NCI-H345 (cell line): ENCODE data around the gene PHF21A.
A peak's percentile ranks its signal among the peaks of the same experiment; 100 is the strongest.
"Not testable (repeated sequence)": the region's sequence is repeated elsewhere in the genome, so short reads cannot be mapped to it uniquely, and the experiment has no call there.

ENCODE experiments used
- DNase-seq: peaks from one replicate; lab custom pipeline; 2025; lab: John Stamatoyannopoulos, UW

The PHF21A gene

DNA sequence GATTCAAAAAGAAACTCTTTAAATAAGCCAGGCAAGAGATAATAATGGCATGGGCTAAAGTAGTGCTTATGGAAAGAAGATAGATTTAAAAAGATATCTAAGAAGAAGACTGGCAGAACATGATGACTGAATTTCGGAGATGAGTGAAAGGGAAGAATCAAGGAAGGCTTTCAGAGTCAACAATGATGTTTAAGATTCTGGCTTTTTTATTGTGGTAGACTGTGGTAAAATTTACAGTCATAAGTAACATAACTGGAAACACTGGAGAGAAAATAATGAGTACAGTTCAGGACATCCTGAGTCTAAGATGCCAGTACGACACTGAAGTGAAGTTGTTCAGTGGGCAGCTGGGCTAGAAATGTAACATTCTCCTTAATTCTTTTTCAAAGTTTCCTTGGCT, 85.2 kb downstream of the PHF21A start:
- DNase-seq: no peak

GRCh38 chr11:46034041-46034440, 87.2 kb downstream of the PHF21A start:
- no peak for DNase-seq

DNA sequence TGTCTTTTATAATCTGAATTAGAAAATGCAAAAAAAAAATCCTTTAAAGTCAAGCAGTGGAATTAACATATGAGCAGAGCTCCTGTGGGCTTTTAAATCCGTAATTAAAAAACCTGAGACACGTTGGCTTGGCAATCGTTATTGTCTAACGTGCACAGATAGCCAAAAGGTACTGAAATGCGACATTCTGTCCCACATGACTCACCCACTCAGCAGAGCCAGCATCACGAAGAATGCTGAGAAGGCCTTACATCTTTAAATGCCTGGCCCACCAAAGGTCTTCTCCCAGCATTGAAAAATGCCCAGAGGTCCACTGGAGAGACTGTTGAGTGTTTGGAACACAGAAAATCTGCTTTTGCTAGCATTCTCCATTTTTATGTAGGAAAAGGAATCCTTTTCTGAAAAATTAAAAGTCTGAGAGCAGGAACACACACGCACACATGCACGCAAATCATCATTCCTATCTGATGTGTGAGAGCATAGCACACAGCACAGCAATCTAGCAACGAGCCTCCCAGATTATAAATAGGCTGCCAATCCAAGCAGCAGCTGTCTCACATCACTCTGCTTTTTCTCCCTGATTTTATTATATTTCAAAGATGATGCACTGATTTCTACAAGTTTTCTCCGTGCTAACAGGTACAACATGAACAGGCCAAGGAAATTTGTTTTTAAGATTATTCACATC, 94.5 kb downstream of the PHF21A start:
- DNase-seq: no peak

GRCh38 chr11:46020084-46020599, 101.1 kb downstream of the PHF21A start:
- DNase-seq: no peak

DNA sequence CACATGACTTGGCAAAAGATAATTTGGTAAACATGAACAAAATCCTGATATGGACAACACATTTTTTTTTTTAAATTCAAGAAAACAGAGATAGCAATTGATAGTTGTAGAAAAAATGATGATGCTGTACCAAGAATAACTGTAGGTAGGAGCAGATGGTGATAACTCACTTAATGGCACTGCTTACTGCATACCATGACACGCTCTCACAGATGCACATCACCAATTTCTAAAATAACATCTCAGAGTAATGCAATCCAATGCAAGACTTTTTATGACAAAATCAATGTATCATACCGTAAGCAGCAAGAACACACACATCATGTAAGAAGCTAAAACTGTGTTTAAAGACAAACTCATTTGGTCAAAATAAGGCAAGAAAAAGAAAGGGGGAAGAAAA, 102.6 kb downstream of the PHF21A start:
- DNase-seq: no peak

GRCh38 chr11:46017341-46017740, 103.9 kb downstream of the PHF21A start:
- DNase-seq: no peak

GRCh38 chr11:46015941-46016340, 105.3 kb downstream of the PHF21A start:
- DNase-seq: no peak

DNA sequence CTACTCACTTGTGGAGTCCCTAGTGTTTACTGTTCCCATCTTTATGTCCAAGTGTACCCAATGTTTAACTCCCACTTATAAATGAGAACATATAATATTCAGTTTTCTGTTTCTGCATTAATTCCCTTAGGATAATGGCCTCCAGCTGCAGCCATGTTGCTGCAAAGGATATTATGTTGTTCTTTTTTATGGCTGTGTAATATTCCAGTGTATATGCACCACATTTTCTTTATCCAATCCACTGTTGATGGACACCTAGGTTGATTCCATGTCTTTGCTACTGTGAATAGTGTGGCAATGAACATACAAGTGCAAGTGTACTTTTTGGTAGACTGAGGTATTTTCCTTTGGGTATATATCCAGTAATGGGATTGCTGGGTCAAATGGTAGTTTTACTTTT, 107.1 kb downstream of the PHF21A start:
- DNase-seq: not testable (repeated sequence)

DNA sequence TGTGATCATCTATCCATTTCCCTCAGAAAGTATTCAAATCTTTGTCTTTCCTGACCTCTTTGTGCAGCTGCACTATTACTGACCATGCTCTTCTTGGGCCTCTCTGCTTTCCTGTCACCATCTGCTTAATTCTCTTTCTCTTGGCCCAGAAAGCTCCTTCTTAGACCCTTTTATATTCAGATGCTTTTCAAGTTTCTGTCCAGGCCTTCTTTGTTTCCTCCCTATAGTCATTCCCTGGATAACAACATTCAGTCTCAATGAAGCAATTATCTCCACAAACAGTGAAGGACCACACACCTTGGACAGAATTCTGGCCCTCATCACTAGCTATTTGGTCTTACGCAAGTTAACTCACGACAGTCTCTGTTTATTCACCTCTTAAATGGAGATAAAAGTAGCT, 109.1 kb downstream of the PHF21A start:
- DNase-seq: no peak

DNA sequence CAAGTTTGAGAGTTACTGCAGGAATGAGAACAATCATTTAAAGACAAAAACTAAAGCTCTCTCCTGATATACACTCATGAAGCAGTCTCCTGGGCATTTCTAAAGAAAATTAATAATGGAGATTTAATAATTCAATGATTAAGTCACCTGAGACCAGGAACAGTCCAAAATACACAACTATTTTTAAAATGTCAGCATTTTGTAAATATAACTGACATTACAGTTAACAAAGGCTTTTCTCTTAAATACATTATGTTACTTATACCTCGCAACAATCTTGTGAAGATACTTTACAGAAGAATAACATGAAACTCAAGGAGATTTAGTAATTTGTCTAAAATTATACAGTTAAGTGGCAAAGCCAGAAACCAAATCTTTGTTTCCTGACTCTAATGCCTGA, 111.2 kb downstream of the PHF21A start:
- no peak for DNase-seq

DNA sequence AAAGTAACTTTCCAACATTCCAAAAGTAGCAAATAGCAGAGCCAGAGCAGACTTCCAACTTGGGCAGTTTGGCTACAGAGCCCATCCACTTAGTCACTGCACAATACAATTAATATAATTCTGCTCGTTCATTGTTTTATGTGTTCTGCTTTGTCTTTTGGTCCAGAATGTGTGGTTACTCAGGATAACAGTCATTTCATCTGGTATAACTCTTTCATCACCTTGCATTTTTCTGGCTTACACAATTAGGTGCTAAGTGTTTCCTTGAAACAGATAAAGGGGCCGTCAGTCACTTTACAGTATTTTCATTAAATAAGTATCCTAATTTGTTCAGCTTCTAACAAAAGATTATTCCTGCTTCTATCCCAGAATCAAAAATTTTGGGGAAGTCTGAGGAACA, 111.6 kb downstream of the PHF21A start:
- no peak for DNase-seq

DNA sequence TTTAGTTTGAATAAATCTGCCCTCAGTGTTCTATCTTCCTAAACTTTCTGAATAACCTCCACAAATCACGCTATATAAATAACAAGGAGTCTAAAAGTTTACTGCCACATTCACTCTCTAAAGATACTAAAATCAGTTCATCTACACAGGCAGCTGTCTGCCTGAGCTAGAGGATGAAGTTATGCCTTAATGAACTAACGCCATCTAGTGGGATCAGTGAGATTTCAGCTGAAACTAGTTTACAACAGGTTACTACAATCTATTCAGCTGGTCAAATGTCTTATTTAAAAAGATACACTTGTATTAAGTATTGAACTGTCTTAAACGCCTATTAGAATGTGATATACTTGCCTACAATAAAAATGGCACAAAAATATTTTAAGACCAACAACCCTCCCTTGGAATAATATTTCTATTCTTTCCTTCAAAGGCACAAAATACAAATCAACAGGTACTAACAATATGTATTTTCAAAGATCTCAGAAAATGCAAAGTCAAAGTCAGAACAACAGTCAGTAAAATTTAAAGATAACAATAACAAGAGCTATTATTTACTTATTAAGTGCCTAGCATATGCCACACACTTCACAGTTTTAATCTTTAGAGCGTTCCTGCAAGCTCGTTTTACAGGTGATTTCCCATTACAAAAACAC, 114.7 kb downstream of the PHF21A start:
- peak; percentile 78 for DNase-seq

GRCh38 chr11:46003572-46003971, 117.7 kb downstream of the PHF21A start:
- DNase-seq: no peak

DNA sequence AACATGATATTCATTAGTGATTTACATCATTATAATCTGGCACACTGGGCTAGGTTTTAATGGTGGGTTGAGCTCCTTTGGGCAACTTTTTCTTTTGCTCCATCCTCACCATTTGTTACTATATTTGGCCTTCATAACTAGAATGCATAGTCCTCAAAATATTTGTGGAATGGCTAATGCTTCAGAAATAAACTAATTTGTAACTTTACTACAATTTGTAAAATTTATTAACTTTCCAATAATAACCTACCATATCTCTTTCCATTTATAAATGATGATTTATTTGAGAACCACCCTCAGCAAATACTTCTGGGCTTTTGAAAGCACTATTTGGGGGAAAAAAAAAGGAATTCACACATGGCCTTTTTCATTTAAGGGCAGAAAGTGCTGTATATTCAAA, 119.1 kb downstream of the PHF21A start:
- DNase-seq: no peak

GRCh38 chr11:46001448-46001914, 119.8 kb downstream of the PHF21A start:
- DNase-seq: no peak

DNA sequence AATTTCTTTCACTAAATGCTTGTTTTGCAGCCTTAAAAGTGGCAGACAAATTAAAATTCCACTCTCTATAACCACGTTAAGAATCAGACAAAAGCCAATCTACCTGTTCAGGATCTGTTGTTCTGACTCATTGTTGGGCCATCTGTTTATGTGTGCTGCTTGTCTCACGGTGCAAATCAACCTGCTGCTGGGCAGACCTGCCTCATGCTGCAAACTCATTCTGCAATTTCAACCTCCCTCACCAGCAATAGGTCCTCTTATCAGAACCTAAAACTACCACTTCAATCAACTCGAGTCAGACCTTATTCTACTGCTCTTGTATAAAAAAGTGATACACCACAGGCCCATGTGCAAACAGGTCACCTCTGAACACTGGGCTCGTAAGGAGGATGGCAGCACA, 123.7 kb downstream of the PHF21A start:
- DNase-seq: no peak

DNA sequence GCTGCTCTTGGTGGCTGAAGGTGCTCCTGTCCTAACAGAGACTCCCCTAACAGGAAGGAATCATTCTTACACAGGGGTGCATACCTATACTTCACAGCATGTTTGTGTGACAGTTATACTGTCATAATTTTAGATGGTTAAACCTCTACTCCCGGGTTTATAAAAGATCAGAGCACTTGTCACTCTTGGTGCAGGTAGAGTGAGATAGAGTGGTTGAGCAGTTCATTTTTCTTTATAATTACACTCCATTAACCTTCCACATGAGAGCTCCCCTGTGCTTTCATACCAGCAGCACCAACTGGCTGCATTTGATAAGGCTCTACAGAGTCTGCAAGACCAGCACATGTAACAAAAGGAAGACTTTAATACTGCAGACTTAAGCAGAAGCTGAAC, 125.9 kb downstream of the PHF21A start:
- no peak for DNase-seq

GRCh38 chr11:45994371-45995341, 126.6 kb downstream of the PHF21A start:
- DNase-seq: no peak

GRCh38 chr11:45993531-45994001, 127.7 kb downstream of the PHF21A start:
- no peak for DNase-seq

DNA sequence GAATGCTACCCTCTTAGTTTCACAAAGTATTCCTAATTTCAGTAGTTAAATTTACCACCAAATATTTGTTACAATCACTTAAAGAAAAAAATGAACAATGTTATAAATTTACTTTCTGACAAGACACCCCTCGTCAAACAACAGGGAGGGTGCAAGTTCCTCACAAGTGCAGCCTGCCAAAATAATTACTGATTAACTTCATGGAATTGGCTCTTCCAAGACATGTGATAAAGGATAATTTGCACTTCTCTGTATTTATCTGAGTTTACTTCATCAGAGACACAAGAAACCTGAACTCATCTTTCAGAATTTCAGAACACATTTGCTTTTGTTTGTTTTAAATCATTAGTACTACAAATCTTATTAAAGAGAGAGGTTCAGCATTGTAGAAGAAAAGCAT, 132.3 kb downstream of the PHF21A start:
- no peak for DNase-seq

DNA sequence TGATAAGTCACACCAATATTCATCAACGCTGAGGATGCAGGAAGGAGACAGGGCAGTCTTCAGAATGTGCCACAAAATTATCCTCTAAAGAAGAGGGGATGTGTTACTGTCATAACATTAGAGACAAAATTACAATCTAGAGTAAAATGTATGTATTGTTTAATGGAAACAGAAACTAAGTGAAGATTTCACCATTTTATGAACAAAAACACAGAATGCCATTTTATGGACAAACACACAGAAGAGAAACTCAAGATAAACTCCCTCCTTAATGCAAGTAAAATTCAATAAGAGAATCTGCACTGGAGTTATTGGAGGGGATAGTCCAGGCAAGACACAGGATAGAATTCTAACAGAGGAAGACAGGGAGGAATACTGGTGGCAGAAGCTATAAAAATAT, 136.0 kb downstream of the PHF21A start:
- DNase-seq: no peak

- DNase-seq: no peak
Observed at GRCh38 chr11:45984192-45984591, 137.1 kb downstream of the PHF21A start.
